ENCODE measurements around the gene SENP1.

DNA sequence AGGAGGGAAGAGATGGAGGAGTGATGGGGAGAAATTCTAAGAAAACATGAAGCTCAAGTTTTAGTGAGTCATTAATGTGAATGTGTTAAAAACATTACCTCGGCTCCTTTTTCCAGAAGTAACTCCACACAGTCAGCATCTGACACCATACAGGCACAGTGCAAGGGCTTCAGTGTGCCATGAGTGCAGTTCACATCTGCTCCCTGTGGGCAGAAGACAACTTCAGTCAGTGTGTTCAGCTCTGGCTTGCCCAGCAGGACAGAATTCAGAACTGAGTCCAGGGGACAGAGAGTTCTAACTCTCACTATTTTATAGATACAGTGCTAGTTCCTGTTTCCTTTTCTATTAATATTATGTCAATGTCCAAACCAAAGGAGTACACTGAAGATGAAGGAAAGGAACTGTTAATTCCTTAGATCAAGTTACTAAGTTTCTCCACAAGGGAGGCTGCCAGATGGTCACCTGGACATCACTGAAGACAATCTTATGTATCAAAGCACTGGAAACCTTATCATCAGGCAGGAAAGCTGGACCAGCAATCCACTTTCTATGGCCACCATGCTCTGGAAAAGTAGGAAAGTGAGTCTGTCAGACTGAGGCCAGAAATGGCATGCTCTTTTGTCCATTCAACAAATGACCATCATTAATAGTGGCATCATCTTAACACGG is 45.4 kb upstream of the SENP1 start:
- TF ChIP-seq, protein P1, sequence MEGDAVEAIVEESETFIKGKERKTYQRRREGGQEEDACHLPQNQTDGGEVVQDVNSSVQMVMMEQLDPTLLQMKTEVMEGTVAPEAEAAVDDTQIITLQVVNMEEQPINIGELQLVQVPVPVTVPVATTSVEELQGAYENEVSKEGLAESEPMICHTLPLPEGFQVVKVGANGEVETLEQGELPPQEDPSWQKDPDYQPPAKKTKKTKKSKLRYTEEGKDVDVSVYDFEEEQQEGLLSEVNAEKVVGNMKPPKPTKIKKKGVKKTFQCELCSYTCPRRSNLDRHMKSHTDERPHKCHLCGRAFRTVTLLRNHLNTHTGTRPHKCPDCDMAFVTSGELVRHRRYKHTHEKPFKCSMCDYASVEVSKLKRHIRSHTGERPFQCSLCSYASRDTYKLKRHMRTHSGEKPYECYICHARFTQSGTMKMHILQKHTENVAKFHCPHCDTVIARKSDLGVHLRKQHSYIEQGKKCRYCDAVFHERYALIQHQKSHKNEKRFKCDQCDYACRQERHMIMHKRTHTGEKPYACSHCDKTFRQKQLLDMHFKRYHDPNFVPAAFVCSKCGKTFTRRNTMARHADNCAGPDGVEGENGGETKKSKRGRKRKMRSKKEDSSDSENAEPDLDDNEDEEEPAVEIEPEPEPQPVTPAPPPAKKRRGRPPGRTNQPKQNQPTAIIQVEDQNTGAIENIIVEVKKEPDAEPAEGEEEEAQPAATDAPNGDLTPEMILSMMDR (IDR thresholded peaks at IDR 0.05) = no peak
- TF ChIP-seq POLR2A (IDR thresholded peaks at IDR 0.05) = no peak

Measured in heart left ventricle (tissue), 13 donors.